Measurements from ENCODE around the gene TARDBP.
"Not testable (repeated sequence)": the region's sequence is repeated elsewhere in the genome, so short reads cannot be mapped to it uniquely, and the experiment has no call there.

Gene TARDBP

DNA sequence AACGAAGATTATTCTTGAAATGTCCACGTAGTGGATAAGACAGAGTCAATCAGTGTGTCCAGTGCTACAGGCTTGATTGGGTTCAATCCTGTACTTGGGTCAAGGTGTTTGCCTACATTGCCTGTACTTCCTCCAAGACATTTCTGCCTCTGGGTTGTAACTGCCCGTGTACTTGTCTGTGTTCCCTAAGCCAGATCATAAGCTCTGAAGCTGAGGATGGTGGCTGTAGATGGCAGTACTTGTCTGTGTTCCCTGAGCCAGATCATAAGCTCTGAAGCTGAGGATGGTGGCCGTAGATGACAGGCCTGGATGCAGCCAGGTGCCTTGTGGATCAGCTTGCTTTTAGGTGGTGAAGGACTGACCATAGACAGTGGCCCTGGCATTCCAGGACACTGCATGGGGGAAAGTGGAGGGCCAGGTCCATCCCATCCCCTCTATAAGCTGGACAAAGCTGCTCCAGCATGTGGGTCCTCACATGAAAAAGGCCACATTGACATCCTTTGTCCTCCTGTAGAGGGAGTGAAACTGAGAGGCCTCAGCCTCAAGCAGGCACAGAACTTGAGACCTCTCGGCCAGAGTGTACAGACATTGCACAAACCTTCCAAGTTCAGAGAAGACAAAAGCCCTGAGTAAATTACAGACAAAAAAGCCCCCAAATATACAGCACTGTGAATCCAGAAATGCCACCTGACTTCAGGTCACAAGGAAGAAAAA, 49.4 kb downstream of the TARDBP start:
- DNase-seq, result no peak

DNA sequence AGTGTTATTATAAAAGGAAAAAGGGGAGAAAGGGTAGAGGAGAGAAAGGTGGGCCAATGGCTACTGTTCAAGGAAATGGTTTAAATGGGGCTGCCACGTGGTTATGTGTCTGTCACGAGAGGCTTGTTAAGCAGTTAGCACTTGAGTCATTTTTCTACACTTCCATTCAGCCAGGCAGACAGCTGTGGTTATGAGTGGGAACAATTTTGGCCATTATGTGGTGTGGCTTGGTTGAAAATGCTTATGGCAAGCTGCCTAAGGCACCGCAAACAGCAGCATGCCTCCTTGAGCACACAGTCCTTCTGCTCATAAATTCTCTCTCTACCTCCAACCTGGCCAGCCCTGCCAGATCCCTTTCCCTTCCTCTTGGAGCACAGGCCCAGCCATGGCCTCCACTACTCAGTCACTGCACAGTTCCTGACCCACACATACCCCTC, 50.5 kb downstream of the TARDBP start:
- no peak for DNase-seq

GRCh38 chr1:11063937-11064537, 51.6 kb downstream of the TARDBP start:
- DNase-seq, result not testable (repeated sequence)

GRCh38 chr1:11064942-11065341, 52.5 kb downstream of the TARDBP start:
- DNase-seq, result no peak

- DNase-seq, result no peak
Observed at GRCh38 chr1:11065796-11066195, 53.3 kb downstream of the TARDBP start.

DNA sequence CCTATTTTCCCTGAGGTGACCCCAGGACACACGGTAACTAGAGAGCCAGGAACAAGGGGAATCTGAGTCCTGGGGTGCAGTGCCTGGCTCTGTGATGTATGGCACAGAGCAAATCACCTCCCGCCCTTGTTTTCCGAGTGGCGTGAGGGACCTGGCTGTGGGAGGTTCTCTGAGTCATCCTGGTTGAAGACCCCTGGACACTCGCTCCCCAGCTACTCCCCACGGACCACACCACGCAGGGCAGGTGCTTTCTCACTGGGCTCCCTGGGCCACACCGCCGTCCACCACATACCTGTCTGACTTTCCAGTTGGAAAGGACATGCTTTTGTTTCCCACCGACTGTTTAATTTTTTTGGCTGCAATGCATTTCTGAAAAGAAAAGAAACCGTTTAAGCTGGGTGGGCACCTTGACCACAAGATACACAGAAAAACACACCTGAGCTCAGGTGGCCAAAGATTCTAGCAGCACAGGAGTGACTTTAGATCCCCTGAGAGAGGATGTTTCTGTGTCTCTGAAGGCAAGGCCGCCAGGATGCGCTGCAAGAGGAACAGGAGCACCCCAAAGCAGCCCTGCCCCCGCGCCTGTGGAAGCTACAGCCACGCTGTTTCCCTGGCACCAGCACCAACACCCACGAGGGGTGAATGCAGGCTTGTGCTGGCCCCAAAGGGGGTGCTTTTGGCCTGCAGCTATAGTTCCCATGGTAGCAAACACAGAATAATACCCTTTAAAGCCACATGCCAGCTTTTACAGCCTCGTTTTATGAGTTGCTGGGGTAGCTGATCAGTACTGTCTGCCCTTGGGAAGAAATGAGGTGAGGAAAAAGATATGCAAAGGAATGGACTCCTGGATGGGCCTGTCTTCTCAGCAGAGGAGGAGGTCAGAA, 55.5 kb downstream of the TARDBP start:
- no peak for DNase-seq

- DNase-seq, result no peak
Observed at GRCh38 chr1:11068600-11069473, 56.4 kb downstream of the TARDBP start.

DNA sequence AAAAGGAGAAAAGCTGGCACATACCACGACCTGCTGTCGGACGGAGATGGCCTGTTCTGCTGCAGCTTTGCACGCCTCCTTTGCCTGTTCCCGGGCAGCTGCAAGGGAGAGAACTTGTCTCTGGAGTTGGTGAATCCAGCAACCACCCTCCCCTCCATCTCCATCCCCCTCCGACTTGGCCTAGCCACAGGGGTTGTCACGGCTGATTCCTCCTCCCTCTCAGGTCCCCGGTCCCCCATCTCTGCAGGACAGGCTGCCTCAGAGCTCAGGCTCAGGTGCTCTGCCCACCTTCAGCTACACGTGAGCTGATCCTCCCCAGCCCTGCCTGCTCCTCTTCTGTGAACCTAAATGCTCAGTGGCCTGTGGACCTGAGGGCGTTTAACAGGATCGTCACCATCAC, 58.4 kb downstream of the TARDBP start:
- DNase-seq, result no peak

DNA sequence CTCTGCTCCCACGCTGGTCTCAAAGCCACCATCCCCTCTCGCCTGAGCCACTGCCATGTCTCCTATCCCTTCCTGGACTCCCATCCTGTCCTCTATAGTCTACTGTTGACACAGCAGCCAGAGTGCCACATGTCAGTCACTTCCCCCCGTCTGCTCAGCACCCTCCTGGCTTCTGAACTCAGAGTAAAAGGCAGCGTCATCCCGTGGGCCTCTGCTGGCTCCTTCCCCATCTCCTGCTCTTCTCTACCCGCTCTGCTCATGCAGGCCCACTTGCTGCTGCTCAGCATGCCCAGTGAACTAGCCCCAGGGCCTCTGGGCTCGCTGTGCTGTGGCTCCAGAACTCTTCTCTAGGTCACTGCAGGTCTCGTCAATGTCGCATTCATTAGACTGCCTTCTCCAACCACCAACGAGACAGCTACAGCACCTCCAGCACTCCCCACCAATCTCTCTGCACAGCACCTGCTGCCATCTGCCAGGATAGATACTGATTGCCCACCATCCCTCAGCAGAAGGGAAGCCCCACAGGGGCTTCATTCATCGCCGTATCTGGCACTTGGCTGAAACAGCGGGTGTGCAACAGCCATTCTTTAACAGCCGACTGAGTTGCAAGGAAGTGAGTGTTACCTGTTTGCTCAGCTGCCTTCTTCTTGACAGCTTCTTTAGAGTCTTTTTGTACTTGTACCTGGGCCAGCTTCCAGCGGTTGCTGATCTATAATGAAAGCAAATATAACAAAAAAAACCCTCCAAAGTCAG, 59.2 kb downstream of the TARDBP start:
- DNase-seq, result peak; percentile 25

GRCh38 chr1:11072216-11072917, 59.9 kb downstream of the TARDBP start:
- DNase-seq, result peak; percentile 25

DNA sequence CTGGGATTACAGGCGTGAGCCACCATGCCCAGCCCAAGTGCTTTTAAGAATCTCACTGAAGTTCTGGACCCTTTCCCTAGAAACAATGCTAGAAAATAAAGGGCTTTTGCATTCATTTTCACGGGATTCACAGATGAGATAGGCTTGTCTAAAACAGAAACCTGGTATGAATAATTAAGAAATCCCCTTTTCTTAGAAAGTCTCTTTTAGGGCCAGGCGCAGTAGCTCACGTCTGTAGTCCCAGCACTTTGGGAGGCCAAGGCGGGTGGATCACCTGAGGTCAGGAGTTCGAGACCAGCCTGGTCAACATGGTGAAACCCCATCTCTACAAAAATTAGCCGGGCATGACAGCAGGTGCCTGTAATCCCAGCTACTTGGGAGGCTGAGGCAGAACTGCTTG, 60.9 kb downstream of the TARDBP start:
- DNase-seq, result not testable (repeated sequence)

Data from NCI-H1417 treated with DMSO at 0.1 percent for 48 hours (cell line).